ENCODE results near the gene KPNA3.

- TF ChIP-seq, protein P1, sequence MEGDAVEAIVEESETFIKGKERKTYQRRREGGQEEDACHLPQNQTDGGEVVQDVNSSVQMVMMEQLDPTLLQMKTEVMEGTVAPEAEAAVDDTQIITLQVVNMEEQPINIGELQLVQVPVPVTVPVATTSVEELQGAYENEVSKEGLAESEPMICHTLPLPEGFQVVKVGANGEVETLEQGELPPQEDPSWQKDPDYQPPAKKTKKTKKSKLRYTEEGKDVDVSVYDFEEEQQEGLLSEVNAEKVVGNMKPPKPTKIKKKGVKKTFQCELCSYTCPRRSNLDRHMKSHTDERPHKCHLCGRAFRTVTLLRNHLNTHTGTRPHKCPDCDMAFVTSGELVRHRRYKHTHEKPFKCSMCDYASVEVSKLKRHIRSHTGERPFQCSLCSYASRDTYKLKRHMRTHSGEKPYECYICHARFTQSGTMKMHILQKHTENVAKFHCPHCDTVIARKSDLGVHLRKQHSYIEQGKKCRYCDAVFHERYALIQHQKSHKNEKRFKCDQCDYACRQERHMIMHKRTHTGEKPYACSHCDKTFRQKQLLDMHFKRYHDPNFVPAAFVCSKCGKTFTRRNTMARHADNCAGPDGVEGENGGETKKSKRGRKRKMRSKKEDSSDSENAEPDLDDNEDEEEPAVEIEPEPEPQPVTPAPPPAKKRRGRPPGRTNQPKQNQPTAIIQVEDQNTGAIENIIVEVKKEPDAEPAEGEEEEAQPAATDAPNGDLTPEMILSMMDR (IDR thresholded peaks at IDR 0.05) = no peak
- no peak for TF ChIP-seq POLR2A (IDR thresholded peaks at IDR 0.05)
Observed at GRCh38 chr13:49760558-49760957, 31.9 kb downstream of the KPNA3 start.

Data from right lobe of liver (tissue), 4 donors.